A549 (cell line): ENCODE data around the gene ROR1. TPM values are rescaled to one million over a fixed set of nuclear protein-coding genes. Genes with fewer than 3 reads are reported as not detected.
A peak's percentile ranks its signal among the peaks of the same experiment; 100 is the strongest.

ENCODE experiments used
- ATAC-seq, 2 experiments: fragments of 200-7000 bp in 1 of 2; fragments of >200 bp in 1 of 2; cut with Nextera tagmentation in 1 of 2; cut with Tn5 transposase in 1 of 2; 3 replicates each; pipeline versions ENCODE4 v1.8.0 to v1.9.1; 2018 to 2020; ENCODE audit warnings: mild to moderate bottlenecking in 1 of 2, moderate library complexity in 1 of 2
- CTCF ChIA-PET: fragments of 300-600 bp; sonication (Branson Sonifier 250); formaldehyde crosslinking; extraction: SDS; loops from one replicate; lab custom pipeline; 2021; ENCODE audit warnings: antibody characterized with exemption, inconsistent platforms; lab: Yijun Ruan, JAX
- POLR2A ChIA-PET: fragments of 350-600 bp; formaldehyde crosslinking; extraction: SDS; loops from one replicate; lab custom pipeline; 2021; ENCODE audit warnings: antibody characterized with exemption, inconsistent platforms; lab: Yijun Ruan, JAX
- DNase-seq, 2 experiments: peaks; one replicate each; pipeline versions ENCODE4 v3.0.0 to v3.0.0-alpha.2; 2011 to 2016; ENCODE audit warnings: low read depth in 1 of 2, low spot score in 1 of 2
- FAIRE-seq: peaks from 2 replicates; lab custom pipeline; 2011; peaks lifted over from hg19 to GRCh38; lab: Jason Lieb, UNC
- H3K27ac ChIP-seq, 2 experiments: fragments of >200 bp; sonication (Bioruptor Twin); formaldehyde crosslinking; 3 replicates each; pipeline ENCODE4 v1.5.1; 2016 to 2017
- H3K4me1 ChIP-seq: fragments of >200 bp; sonication (Bioruptor Twin); formaldehyde crosslinking; 3 replicates; pipeline ENCODE4 v1.6.1; 2016
- H3K4me2 ChIP-seq: fragments of >200 bp; sonication (Bioruptor Twin); formaldehyde crosslinking; 3 replicates; pipeline ENCODE4 v1.6.1; 2016
- H3K4me3 ChIP-seq: fragments of >200 bp; sonication (Bioruptor Twin); formaldehyde crosslinking; 3 replicates; pipeline ENCODE4 v1.5.1; 2016
- H3K9me3 ChIP-seq: fragments of >200 bp; sonication (Bioruptor Twin); formaldehyde crosslinking; 3 replicates; pipeline ENCODE4 v1.6.1; 2016
- CBX2 ChIP-seq: fragments of 200-600 bp; sonication (generic); IDR thresholded peaks from 2 replicates; pipeline ENCODE4 v1.6.1; 2016; ENCODE audit warnings: low read depth, mild to moderate bottlenecking, borderline replicate concordance
- CEBPB ChIP-seq, 2 experiments: fragments of >200 bp in 1 of 2; sonication (Bioruptor Twin) in 1 of 2; formaldehyde crosslinking in 1 of 2; IDR thresholded peaks; 2 replicates each; pipeline ENCODE4 v1.6.1; 2012 to 2016
- CHD2 ChIP-seq: fragments of 150-350 bp; IDR thresholded peaks from 2 replicates; pipeline ENCODE4 v1.6.1; 2014; ENCODE audit warnings: low read length; ENCODE audit not compliant: partially characterized antibody
- CHD4 ChIP-seq: fragments of 200-600 bp; sonication (generic); IDR thresholded peaks from 2 replicates; pipeline ENCODE4 v1.6.1; 2016; ENCODE audit warnings: antibody characterized with exemption, mild to moderate bottlenecking, borderline replicate concordance
- CTCF ChIP-seq: fragments of >200 bp; sonication (Bioruptor Twin); formaldehyde crosslinking; IDR thresholded peaks from 3 replicates; pipeline ENCODE4 v1.5.1; 2016
- E2F6 ChIP-seq: IDR thresholded peaks from 2 replicates; pipeline ENCODE4 v1.6.1; 2012; ENCODE audit warnings: low read depth, borderline replicate concordance
- ELK1 ChIP-seq: fragments of 150-350 bp; IDR thresholded peaks from 2 replicates; pipeline ENCODE4 v1.6.1; 2014; ENCODE audit warnings: low read depth, mild to moderate bottlenecking, low read length
- GATA3 ChIP-seq: IDR thresholded peaks from 2 replicates; pipeline ENCODE4 v1.6.1; 2012; ENCODE audit warnings: borderline replicate concordance
- HEYL ChIP-seq: fragments of 250-450 bp; sonication (Bioruptor Pico); IDR thresholded peaks from 2 replicates; pipeline ENCODE4 v1.8.0; 2021; ENCODE audit warnings: mild to moderate bottlenecking, moderate library complexity
- HOXB5 ChIP-seq: fragments of 250-450 bp; sonication (Bioruptor Pico); IDR thresholded peaks from 2 replicates; pipeline ENCODE4 v1.5.0; 2020; ENCODE audit warnings: mild to moderate bottlenecking, moderate library complexity
- JUNB ChIP-seq: fragments of >200 bp; sonication (Bioruptor Twin); formaldehyde crosslinking; IDR thresholded peaks from 2 replicates; pipeline ENCODE4 v1.6.1; 2016
- MAZ ChIP-seq: fragments of 150-350 bp; IDR thresholded peaks from 2 replicates; pipeline ENCODE4 v1.6.1; 2014; ENCODE audit warnings: antibody characterized with exemption, low read depth, low read length, borderline replicate concordance
- NPAS2 ChIP-seq: fragments of 250-450 bp; sonication (Bioruptor Pico); IDR thresholded peaks from 2 replicates; pipeline ENCODE4 v1.8.0; 2022; ENCODE audit warnings: mild to moderate bottlenecking, moderate library complexity, borderline replicate concordance
- NR3C1 ChIP-seq: fragments of >200 bp; sonication (Bioruptor Twin); formaldehyde crosslinking; IDR thresholded peaks from 3 replicates; pipeline ENCODE4 v1.6.1; 2017
- PBX3 ChIP-seq: IDR thresholded peaks from 2 replicates; pipeline ENCODE4 v1.6.1; 2012
- RFX5 ChIP-seq: fragments of 450-650 bp; IDR thresholded peaks from 2 replicates; pipeline ENCODE4 v1.7.1; 2014; ENCODE audit warnings: antibody characterized with exemption, mild to moderate bottlenecking, moderate library complexity
- RNF2 ChIP-seq: fragments of 200-600 bp; sonication (generic); IDR thresholded peaks from 2 replicates; pipeline ENCODE4 v1.6.1; 2016; ENCODE audit warnings: low read depth, mild to moderate bottlenecking, antibody characterized with exemption, moderate library complexity, borderline replicate concordance
- SMC3 ChIP-seq: fragments of >200 bp; sonication (Bioruptor Twin); formaldehyde crosslinking; IDR thresholded peaks from 3 replicates; pipeline ENCODE4 v1.6.1; 2018; ENCODE audit warnings: inconsistent platforms
- SREBF2 ChIP-seq: fragments of 450-650 bp; IDR thresholded peaks from 2 replicates; pipeline ENCODE4 v1.6.1; 2014; ENCODE audit warnings: mild to moderate bottlenecking, moderate library complexity
- TP53 ChIP-seq: fragments of 250-450 bp; sonication (Bioruptor Pico); IDR thresholded peaks from 2 replicates; pipeline ENCODE4 v1.5.0; 2021; ENCODE audit warnings: mild to moderate bottlenecking, moderate library complexity
- ZC3H11A ChIP-seq: fragments of 450-650 bp; IDR thresholded peaks from 2 replicates; pipeline ENCODE4 v1.6.1; 2014; ENCODE audit warnings: antibody characterized with exemption, mild to moderate bottlenecking
- ZNF302 ChIP-seq: fragments of 250-450 bp; sonication (Bioruptor Pico); IDR thresholded peaks from 2 replicates; pipeline ENCODE4 v1.9.0; 2021; ENCODE audit warnings: inconsistent platforms, mild to moderate bottlenecking, moderate library complexity
- ZSCAN20 ChIP-seq: fragments of 250-450 bp; sonication (Bioruptor Pico); IDR thresholded peaks from 2 replicates; pipeline ENCODE4 v1.8.0; 2022; ENCODE audit warnings: mild to moderate bottlenecking, moderate library complexity
- WGBS: methylation state at CpG from one replicate; pipeline ENCODE4 v1.1.6; 2017; ENCODE audit errors: missing lambda C conversion rate; 5-methylcytosine and 5-hydroxymethylcytosine counted together
- polyA plus RNA-seq, 4 experiments: library from polyadenylated mRNA; depleted of rRNA in 3 of 4; stranded (reverse); fragments of >200 nt; fragmentation: RNase III in 1 of 4; extraction: RNeasy Plus Mini Kit Qiagen cat#74134 plus additional on column Dnase treatment in 1 of 4; gene quantifications; 2 replicates in 3 of 4; 3 replicates in 1 of 4; pipeline ENCODE4 v1.2.3, GENCODE V29; 2011 to 2017
- TF ChIP-seq, protein P1 (sequence below): fragments of 200-600 bp; sonication (generic); IDR thresholded peaks from 2 replicates; pipeline ENCODE4 v1.6.1; 2016; ENCODE audit warnings: antibody characterized with exemption, mild to moderate bottlenecking, moderate library complexity

The ROR1 gene
- polyA plus RNA-seq, 2 of the 4 experiments (the other 2 are of a cell fraction): 6.5 to 19.0 TPM

- no peak for TF ChIP-seq MAZ
- peak; percentile 95 for TF ChIP-seq HOXB5 (CRISPR knock-in tag)
- peak; percentile 52; the same call in 2 of the 3 replicates for TF ChIP-seq SMC3
- TF ChIP-seq, all 56 proteins: peak for 14
Measured at GRCh38 chr1:63920154-63921117, 146.6 kb downstream of the ROR1 start (continued).

GRCh38 chr1:63921359-63921758, 147.5 kb downstream of the ROR1 start:
- TF ChIP-seq GATA3 (no peak), JUNB (no peak), HEYL (no peak), ZSCAN20 (CRISPR knock-in tag) (no peak), CHD2 (no peak), RNF2 (no peak), ZC3H11A (no peak), HOXB5 (CRISPR knock-in tag) (no peak), CTCF (no peak), RFX5 (no peak)
- TF ChIP-seq, protein P1, sequence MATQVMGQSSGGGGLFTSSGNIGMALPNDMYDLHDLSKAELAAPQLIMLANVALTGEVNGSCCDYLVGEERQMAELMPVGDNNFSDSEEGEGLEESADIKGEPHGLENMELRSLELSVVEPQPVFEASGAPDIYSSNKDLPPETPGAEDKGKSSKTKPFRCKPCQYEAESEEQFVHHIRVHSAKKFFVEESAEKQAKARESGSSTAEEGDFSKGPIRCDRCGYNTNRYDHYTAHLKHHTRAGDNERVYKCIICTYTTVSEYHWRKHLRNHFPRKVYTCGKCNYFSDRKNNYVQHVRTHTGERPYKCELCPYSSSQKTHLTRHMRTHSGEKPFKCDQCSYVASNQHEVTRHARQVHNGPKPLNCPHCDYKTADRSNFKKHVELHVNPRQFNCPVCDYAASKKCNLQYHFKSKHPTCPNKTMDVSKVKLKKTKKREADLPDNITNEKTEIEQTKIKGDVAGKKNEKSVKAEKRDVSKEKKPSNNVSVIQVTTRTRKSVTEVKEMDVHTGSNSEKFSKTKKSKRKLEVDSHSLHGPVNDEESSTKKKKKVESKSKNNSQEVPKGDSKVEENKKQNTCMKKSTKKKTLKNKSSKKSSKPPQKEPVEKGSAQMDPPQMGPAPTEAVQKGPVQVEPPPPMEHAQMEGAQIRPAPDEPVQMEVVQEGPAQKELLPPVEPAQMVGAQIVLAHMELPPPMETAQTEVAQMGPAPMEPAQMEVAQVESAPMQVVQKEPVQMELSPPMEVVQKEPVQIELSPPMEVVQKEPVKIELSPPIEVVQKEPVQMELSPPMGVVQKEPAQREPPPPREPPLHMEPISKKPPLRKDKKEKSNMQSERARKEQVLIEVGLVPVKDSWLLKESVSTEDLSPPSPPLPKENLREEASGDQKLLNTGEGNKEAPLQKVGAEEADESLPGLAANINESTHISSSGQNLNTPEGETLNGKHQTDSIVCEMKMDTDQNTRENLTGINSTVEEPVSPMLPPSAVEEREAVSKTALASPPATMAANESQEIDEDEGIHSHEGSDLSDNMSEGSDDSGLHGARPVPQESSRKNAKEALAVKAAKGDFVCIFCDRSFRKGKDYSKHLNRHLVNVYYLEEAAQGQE: no peak
- POLR2A ChIA-PET: no interaction called here
- Histone ChIP-seq H3K4me1 (peaks cover 68% of the 10 kb centered on the region), H3K9me3 (no peaks in the 10 kb centered on the region), H3K4me2 (peak overlapping the region; percentile 69), H3K27ac (peak overlapping the region; percentile 80 to 89), H3K4me3 (no peak overlapping the region)
- CTCF ChIA-PET: interaction anchor here (0.6 to 2.7 kb wide), 3 partner anchors 16 to 240 kb away, joined by 3 to 9 read pairs (median 5); no protein-coding TSS in a partner anchor
- no peak for DNase-seq
- 90% methylated on average over 5 of the region's 5 CpGs for WGBS
- no peak for FAIRE-seq
- no peak for ATAC-seq

DNA sequence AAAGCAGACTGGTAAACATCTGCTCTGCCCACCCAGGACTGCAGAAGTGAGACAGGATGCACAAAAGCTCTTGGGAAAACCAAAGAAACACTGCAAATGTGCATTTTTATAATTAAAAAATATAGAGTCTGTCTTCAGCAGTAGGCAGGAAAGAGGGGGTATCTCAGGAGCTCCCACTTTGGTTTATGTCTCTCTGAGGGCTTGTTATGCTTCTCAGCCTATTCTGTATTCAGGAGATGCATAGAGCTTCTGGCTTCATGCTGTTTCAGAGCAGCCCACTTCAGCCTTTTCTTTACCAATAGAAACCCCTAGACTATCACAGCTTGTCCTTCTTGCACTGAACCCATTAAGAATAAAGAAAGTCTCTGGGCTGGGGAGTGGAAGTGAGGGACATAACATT, 148.0 kb downstream of the ROR1 start:
- ChIA-PET CTCF (interaction anchor here (0.6 to 2.7 kb wide), 3 partner anchors 15 to 240 kb away, joined by 3 to 9 read pairs (median 5); no protein-coding TSS in a partner anchor), POLR2A (no interaction called here)
- Histone ChIP-seq H3K4me3 (no peak overlapping the region), H3K4me1 (peaks cover 64% of the 10 kb centered on the region), H3K9me3 (no peaks in the 10 kb centered on the region), H3K4me2 (peak overlapping the region; percentile 69; the same call in 1 of the 3 replicates), H3K27ac (peak overlapping the region; percentile 80 to 89)
- TF ChIP-seq GATA3 (no peak), TP53 (CRISPR knock-in tag) (no peak), E2F6 (no peak), JUNB (no peak), NPAS2 (no peak), PBX3 (no peak), RFX5 (no peak), NR3C1 (no peak), ELK1 (no peak), CEBPB (IDR thresholded peaks at IDR 0.05) (no peak), ZNF302 (CRISPR knock-in tag) (no peak), CBX2 (no peak), SREBF2 (no peak), CHD4 (no peak)
- FAIRE-seq: no peak
- ATAC-seq: no peak
- no peak for DNase-seq
